CD4-positive, CD25-positive, alpha-beta regulatory T cell (primary cell): ENCODE results near the gene FOCAD. TPM values are rescaled to one million over a fixed set of nuclear protein-coding genes. Genes with fewer than 3 reads are reported as not detected.

Source experiments
- ATAC-seq, 2 donors: fragments of 150-1000 bp; cut with Tn5 transposase; one replicate each; pipeline ENCODE4 v1.10.0; 2021; ENCODE audit warnings: low read depth in 2 of 2, moderate number of reproducible peaks in 2 of 2, moderate library complexity in 1 of 2
- DNase-seq, 3 donors: peaks; one replicate each; pipeline versions ENCODE4 v3.0.0 to v3.0.0-alpha.2; 2012 to 2022; ENCODE audit warnings: mixed read lengths in 1 of 3
- H3K27ac ChIP-seq: one replicate; pipeline ENCODE4 v1.7.0; 2013; ENCODE audit warnings: mild to moderate bottlenecking, low read length; ENCODE audit not compliant: insufficient read depth, poor library complexity, severe bottlenecking
- H3K27me3 ChIP-seq: one replicate; pipeline ENCODE4 v1.7.0; 2013; ENCODE audit warnings: low read length; ENCODE audit not compliant: control insufficient read depth, insufficient read depth
- H3K36me3 ChIP-seq: one replicate; pipeline ENCODE4 v1.7.0; 2013; ENCODE audit warnings: mild to moderate bottlenecking, low read length, moderate library complexity; ENCODE audit not compliant: control insufficient read depth, insufficient read depth
- H3K4me1 ChIP-seq: 2 replicates; pipeline ENCODE4 v1.7.0; 2013; ENCODE audit warnings: mild to moderate bottlenecking, low read length; ENCODE audit not compliant: insufficient read depth, control insufficient read depth, poor library complexity, severe bottlenecking
- H3K4me3 ChIP-seq: one replicate; pipeline ENCODE4 v1.7.0; 2013; ENCODE audit warnings: low read depth, mild to moderate bottlenecking, low read length, moderate library complexity
- H3K9me3 ChIP-seq, 2 experiments: 1 replicate in 1 of 2; 2 replicates in 1 of 2; pipeline ENCODE4 v1.7.0; 2013; ENCODE audit warnings: low read length in 2 of 2, mild to moderate bottlenecking in 1 of 2, moderate library complexity in 1 of 2; ENCODE audit not compliant: control insufficient read depth in 2 of 2
- H3K27ac Mint-ChIP-seq, 3 donors: one replicate each; pipeline ENCODE4 v1.8.0; 2020 to 2022; ENCODE audit warnings: mild to moderate bottlenecking in 3 of 3, mixed read lengths in 3 of 3, moderate library complexity in 2 of 3
- H3K27me3 Mint-ChIP-seq: one replicate; pipeline ENCODE4 v1.8.0; 2022; ENCODE audit warnings: mild to moderate bottlenecking, mixed read lengths
- H3K36me3 Mint-ChIP-seq: one replicate; pipeline ENCODE4 v1.8.0; 2020; ENCODE audit warnings: mixed read lengths
- H3K4me1 Mint-ChIP-seq, 4 donors: one replicate each; pipeline ENCODE4 v1.8.0; 2020 to 2022; ENCODE audit warnings: mixed read lengths in 4 of 4, mild to moderate bottlenecking in 1 of 4
- H3K4me3 Mint-ChIP-seq, 4 donors: one replicate each; pipeline ENCODE4 v1.8.0; 2020 to 2022; ENCODE audit warnings: mild to moderate bottlenecking in 4 of 4, mixed read lengths in 4 of 4, moderate library complexity in 3 of 4
- H3K9me3 Mint-ChIP-seq, 7 donors: one replicate each; pipeline ENCODE4 v1.8.0; 2020 to 2022; ENCODE audit warnings: mixed read lengths in 7 of 7, mild to moderate bottlenecking in 3 of 7, moderate library complexity in 2 of 7
- polyA plus RNA-seq, 4 donors: library from polyadenylated mRNA; unstranded; fragments of 300-500 nt; fragmentation: Illumina TruSeq; gene quantifications; one replicate each; pipeline ENCODE4 v1.2.3, GENCODE V29; 2021
- total RNA-seq: library from RNA; stranded (reverse); gene quantifications from one replicate; pipeline ENCODE4 v1.2.3, GENCODE V29; 2022

The FOCAD gene
- total and polyA plus RNA-seq, 5 donors from 2014 or later: 9.0 to 19.6 (median 13.4) TPM

GRCh38 chr9:20835377-20836286 lies 151.6 kb downstream of the FOCAD start:
- H3K36me3 Mint-ChIP-seq: peaks cover 31% of the 10 kb centered on the region
- peaks cover 0 to 5% (median 1%) of the 10 kb centered on the region in 4 donors for H3K4me1 Mint-ChIP-seq
- no peaks in the 10 kb centered on the region for H3K27me3 Mint-ChIP-seq
- no peak overlapping the region for H3K27ac Mint-ChIP-seq
- ATAC-seq (no peak), DNase-seq (no peak)
- Histone ChIP-seq H3K36me3 (peaks cover 2% of the 10 kb centered on the region), H3K27ac (no peak overlapping the region), H3K4me1 (no peaks in the 10 kb centered on the region), H3K4me3 (no peak overlapping the region), H3K27me3 (no peaks in the 10 kb centered on the region), H3K9me3 (no peaks in the 10 kb centered on the region)
- H3K4me3 Mint-ChIP-seq: no peak overlapping the region
- H3K9me3 Mint-ChIP-seq: peaks cover 0 to under 1% (median 0%) of the 10 kb centered on the region in 7 donors

GRCh38 chr9:20837166-20837565 lies 153.1 kb downstream of the FOCAD start:
- no peak for DNase-seq
- H3K36me3 ChIP-seq: peaks cover 2% of the 10 kb centered on the region
- H3K27me3 Mint-ChIP-seq: no peaks in the 10 kb centered on the region
- H3K9me3 Mint-ChIP-seq: peaks cover 0 to 8% (median 3%) of the 10 kb centered on the region in 7 donors
- no peak overlapping the region for H3K4me3 Mint-ChIP-seq
- H3K4me1 Mint-ChIP-seq: peaks cover 0 to 5% (median 2%) of the 10 kb centered on the region in 4 donors
- H3K27me3 ChIP-seq: no peaks in the 10 kb centered on the region
- H3K27ac Mint-ChIP-seq: no peak overlapping the region
- H3K4me3 ChIP-seq: no peak overlapping the region
- no peak for ATAC-seq
- no peaks in the 10 kb centered on the region for H3K9me3 ChIP-seq
- H3K27ac ChIP-seq: no peak overlapping the region
- peaks cover 33% of the 10 kb centered on the region for H3K36me3 Mint-ChIP-seq
- no peaks in the 10 kb centered on the region for H3K4me1 ChIP-seq

DNA sequence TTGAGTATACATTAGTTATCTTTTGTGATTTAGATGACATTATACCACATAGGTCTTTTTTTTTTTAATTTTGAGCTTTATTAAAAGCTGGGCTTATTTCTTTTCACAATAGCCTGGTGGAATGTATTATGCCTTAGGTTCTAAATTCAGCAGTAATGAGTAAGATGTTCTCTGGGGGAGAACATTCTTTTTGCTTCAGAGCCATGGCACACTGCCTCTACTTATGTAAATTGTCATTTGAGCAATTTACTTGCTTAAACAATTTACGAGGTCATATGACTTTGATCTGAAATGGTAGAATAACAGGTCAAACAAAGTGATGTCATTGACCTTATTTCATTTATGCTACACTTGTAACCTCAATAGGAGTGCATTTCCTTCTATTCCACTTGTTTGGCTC lies 154.2 kb downstream of the FOCAD start:
- no peak overlapping the region for H3K27ac ChIP-seq

DNA sequence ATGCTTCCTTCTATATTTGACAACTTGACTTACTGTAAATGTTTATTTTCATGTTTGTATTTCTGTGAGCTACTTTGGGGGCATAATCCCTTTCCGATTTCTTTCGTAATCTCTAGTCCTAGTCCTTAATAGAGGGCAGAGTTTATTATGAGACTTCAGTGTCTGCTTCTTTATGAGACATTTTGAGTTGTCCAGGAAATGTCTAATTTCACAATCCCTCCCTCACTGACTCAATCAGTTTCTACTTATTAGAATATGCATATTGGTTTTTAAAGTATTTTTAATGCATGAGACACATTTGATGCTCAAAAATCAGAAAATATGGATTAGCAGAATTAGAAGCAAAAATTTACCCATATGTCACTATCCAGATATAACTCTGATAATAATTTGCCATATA lies 160.9 kb downstream of the FOCAD start:
- H3K36me3 Mint-ChIP-seq: peaks cover 39% of the 10 kb centered on the region
- DNase-seq (no peak), ATAC-seq (no peak)
- H3K9me3 Mint-ChIP-seq: peaks cover 0 to 19% (median 5%) of the 10 kb centered on the region in 7 donors
- H3K4me1 Mint-ChIP-seq: peaks cover 0 to 6% (median 4%) of the 10 kb centered on the region in 4 donors
- Histone ChIP-seq H3K4me1 (no peaks in the 10 kb centered on the region), H3K4me3 (no peak overlapping the region), H3K9me3 (peaks cover 0 to 2% of the 10 kb centered on the region in 2 experiments), H3K36me3 (no peaks in the 10 kb centered on the region), H3K27me3 (no peaks in the 10 kb centered on the region), H3K27ac (no peak overlapping the region)
- H3K4me3 Mint-ChIP-seq: no peak overlapping the region
- no peak overlapping the region for H3K27ac Mint-ChIP-seq
- H3K27me3 Mint-ChIP-seq: no peaks in the 10 kb centered on the region

More for the DNA sequence above, 154.2 kb downstream of the FOCAD start:
- Histone ChIP-seq H3K36me3 (peaks cover 2% of the 10 kb centered on the region), H3K27me3 (no peaks in the 10 kb centered on the region), H3K4me3 (no peak overlapping the region), H3K9me3 (peaks cover 0 to 2% of the 10 kb centered on the region in 2 experiments), H3K4me1 (no peaks in the 10 kb centered on the region)
- Mint-ChIP-seq H3K27me3 (no peaks in the 10 kb centered on the region), H3K36me3 (peaks cover 37% of the 10 kb centered on the region), H3K4me1 (peaks cover 0 to 5% (median 2%) of the 10 kb centered on the region in 4 donors), H3K27ac (no peak overlapping the region), H3K4me3 (no peak overlapping the region), H3K9me3 (peaks cover 0 to 16% (median 5%) of the 10 kb centered on the region in 7 donors)
- ATAC-seq (no peak), DNase-seq (no peak)

GRCh38 chr9:20848490-20848889 lies 164.4 kb downstream of the FOCAD start:
- no peak overlapping the region for H3K4me3 ChIP-seq
- H3K9me3 Mint-ChIP-seq: peaks cover 0 to 2% (median 0%) of the 10 kb centered on the region in 7 donors
- H3K27me3 ChIP-seq: no peaks in the 10 kb centered on the region
- no peak for ATAC-seq
- H3K27ac Mint-ChIP-seq: peak overlapping the region in 1 of 3 donors; percentile 42
- H3K9me3 ChIP-seq: no peaks in the 10 kb centered on the region
- peaks cover 14% of the 10 kb centered on the region for H3K36me3 Mint-ChIP-seq
- H3K36me3 ChIP-seq: no peaks in the 10 kb centered on the region
- H3K27ac ChIP-seq: no peak overlapping the region
- no peak for DNase-seq
- H3K27me3 Mint-ChIP-seq: no peaks in the 10 kb centered on the region
- H3K4me3 Mint-ChIP-seq: no peak overlapping the region
- no peaks in the 10 kb centered on the region for H3K4me1 ChIP-seq
- peaks cover 0 to 6% (median 3%) of the 10 kb centered on the region in 4 donors for H3K4me1 Mint-ChIP-seq

DNA sequence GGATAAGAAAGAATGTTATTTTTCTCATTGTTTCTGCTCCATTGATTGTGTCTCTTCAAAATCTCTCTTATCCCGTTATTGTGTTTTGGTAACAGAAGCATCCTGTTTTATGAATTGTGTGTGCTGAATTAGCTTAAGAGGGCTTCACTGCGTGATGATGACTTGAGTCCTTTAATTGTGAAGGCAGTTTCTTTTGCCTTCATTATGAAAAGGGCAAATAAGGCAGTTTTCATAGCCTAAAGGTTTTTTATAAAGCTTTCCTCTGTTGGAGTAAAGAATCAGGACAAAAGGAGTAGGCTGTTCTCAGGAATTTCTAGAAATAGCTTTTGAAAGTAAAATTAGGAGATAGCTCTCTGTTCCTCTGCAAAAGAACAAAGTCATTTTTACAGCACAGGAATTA lies 169.8 kb downstream of the FOCAD start:
- no peak for ATAC-seq
- Histone ChIP-seq H3K9me3 (peaks cover 0 to 2% of the 10 kb centered on the region in 2 experiments), H3K4me1 (no peaks in the 10 kb centered on the region), H3K27me3 (no peaks in the 10 kb centered on the region), H3K4me3 (no peak overlapping the region), H3K27ac (no peak overlapping the region), H3K36me3 (no peaks in the 10 kb centered on the region)
- H3K9me3 Mint-ChIP-seq: peaks cover 0 to 7% (median 3%) of the 10 kb centered on the region in 7 donors
- H3K36me3 Mint-ChIP-seq: peaks cover 18% of the 10 kb centered on the region
- H3K27ac Mint-ChIP-seq: no peak overlapping the region
- H3K4me1 Mint-ChIP-seq: no peaks in the 10 kb centered on the region
- no peaks in the 10 kb centered on the region for H3K27me3 Mint-ChIP-seq
- no peak overlapping the region for H3K4me3 Mint-ChIP-seq
- no peak for DNase-seq

DNA sequence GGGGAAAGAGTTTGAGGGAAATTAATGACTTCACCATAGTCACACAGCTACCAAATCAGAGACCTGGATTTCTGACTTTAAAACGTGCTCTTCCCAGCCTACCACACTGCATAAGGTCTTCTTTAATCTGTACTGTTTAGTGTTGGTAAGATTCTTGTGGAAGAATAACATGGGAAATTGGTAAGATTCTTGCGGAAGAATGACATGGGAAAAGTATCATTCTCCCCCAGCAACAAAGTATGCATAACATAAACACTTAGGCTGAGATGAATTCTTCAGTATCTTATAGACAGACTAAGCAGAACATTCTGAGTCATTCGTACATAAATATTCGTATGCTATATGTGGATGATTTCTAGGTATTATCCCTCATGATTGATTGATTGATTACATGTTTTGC lies 170.4 kb downstream of the FOCAD start:
- no peaks in the 10 kb centered on the region for H3K27me3 Mint-ChIP-seq
- H3K36me3 ChIP-seq: no peaks in the 10 kb centered on the region
- H3K9me3 ChIP-seq: peaks cover 0 to 2% of the 10 kb centered on the region in 2 experiments
- no peak overlapping the region for H3K4me3 ChIP-seq
- ATAC-seq (no peak), DNase-seq (no peak)
- no peak overlapping the region for H3K4me3 Mint-ChIP-seq
- H3K36me3 Mint-ChIP-seq: peaks cover 18% of the 10 kb centered on the region
- H3K27ac Mint-ChIP-seq: no peak overlapping the region
- H3K4me1 Mint-ChIP-seq: no peaks in the 10 kb centered on the region
- peaks cover 0 to 7% (median 3%) of the 10 kb centered on the region in 7 donors for H3K9me3 Mint-ChIP-seq
- no peaks in the 10 kb centered on the region for H3K27me3 ChIP-seq
- no peaks in the 10 kb centered on the region for H3K4me1 ChIP-seq
- no peak overlapping the region for H3K27ac ChIP-seq
